WERI-Rb-1 (cell line): ENCODE results near the gene DNLZ.

Source experiments
- DNase-seq: peaks from one replicate; pipeline ENCODE4 v3.0.0-alpha.2; 2020
- H3K27ac ChIP-seq: fragments of 250-450 bp; sonication (Bioruptor Pico); 2 replicates; pipeline ENCODE4 v1.5.1; 2020; ENCODE audit warnings: mild to moderate bottlenecking, moderate library complexity
- H3K27me3 ChIP-seq: fragments of 250-450 bp; sonication (Bioruptor Pico); 2 replicates; pipeline ENCODE4 v1.5.1; 2021; ENCODE audit warnings: mild to moderate bottlenecking, low read depth, moderate library complexity; ENCODE audit not compliant: insufficient read depth, severe bottlenecking
- H3K36me3 ChIP-seq: fragments of 250-450 bp; sonication (Bioruptor Pico); 2 replicates; pipeline ENCODE4 v1.5.1; 2020; ENCODE audit warnings: mild to moderate bottlenecking, moderate library complexity
- H3K4me3 ChIP-seq: 2 replicates; pipeline ENCODE4 v1.5.1; 2011; ENCODE audit warnings: low read depth, mild to moderate bottlenecking, control low read depth, low read length
- H3K9me3 ChIP-seq: fragments of 250-450 bp; sonication (Bioruptor Pico); 2 replicates; pipeline ENCODE4 v1.5.1; 2021; ENCODE audit warnings: mild to moderate bottlenecking, moderate library complexity; ENCODE audit not compliant: severe bottlenecking
- TF ChIP-seq, protein P1 (sequence below): IDR thresholded peaks from 2 replicates; pipeline ENCODE4 v1.5.1; 2011; ENCODE audit warnings: low read depth, mild to moderate bottlenecking, control low read depth, inconsistent platforms, low read length

The DNLZ gene

DNA sequence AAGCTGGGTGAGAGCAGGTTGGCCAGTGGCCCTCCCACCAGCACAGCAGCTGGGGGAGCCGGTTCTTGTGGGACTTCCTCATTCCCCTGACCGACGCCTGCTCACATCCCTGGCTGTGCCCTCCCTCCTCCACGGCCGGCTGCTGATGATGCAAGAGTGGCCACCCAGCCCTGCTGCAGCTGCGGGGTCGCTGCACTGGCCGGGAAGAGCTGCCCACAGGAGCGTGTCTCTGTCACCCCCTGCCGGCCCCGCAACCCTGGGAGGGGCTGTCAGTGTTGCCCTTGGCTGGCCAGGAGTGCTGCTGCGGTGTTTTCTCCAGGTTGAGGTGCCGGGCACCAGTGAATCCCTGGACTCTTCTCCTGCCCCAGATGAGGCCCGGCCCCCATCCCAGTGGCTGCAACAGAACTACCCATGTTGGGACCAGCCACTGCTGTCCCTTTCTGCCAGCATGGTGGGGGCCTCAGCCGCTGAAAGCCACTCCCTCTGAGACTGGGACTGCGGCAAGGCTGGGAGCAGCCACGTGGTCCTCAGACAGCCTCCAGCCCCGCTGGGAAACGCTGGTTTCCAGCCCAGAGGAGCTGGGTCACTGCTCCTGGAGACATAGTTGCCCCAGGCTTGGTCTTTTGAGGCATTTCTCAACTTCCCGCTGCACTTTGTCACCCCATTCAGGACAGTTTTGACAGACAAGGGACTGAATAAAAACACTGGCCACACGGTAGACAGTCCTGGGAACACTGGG lies 9.2 kb upstream of the DNLZ start:
- TF ChIP-seq, protein P1, sequence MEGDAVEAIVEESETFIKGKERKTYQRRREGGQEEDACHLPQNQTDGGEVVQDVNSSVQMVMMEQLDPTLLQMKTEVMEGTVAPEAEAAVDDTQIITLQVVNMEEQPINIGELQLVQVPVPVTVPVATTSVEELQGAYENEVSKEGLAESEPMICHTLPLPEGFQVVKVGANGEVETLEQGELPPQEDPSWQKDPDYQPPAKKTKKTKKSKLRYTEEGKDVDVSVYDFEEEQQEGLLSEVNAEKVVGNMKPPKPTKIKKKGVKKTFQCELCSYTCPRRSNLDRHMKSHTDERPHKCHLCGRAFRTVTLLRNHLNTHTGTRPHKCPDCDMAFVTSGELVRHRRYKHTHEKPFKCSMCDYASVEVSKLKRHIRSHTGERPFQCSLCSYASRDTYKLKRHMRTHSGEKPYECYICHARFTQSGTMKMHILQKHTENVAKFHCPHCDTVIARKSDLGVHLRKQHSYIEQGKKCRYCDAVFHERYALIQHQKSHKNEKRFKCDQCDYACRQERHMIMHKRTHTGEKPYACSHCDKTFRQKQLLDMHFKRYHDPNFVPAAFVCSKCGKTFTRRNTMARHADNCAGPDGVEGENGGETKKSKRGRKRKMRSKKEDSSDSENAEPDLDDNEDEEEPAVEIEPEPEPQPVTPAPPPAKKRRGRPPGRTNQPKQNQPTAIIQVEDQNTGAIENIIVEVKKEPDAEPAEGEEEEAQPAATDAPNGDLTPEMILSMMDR = peak; percentile 66
- peak; percentile 74 for DNase-seq

DNA sequence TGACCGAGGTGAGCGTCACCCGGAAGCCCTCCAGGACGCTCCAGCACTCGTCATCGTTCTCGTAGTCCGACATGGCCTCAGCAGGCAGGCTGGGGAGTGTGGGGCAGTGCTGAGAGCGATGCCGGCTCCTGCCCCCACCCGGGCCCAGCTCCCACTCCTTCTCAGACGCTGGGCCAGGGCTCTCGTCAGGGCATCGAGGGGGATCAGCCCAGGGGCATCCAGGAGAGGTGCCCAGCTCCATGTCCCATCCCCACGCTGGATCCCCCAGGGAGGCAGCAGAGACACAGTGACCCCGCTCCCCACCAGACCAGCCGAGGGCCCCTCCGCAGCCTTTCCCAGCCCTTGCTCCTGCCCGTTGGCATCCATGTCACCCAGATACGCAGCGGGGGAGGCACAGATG lies 8.5 kb upstream of the DNLZ start:
- Histone ChIP-seq H3K4me3 (no peak overlapping the region; the same call in 1 of the 2 replicates), H3K36me3 (peaks cover 31% of the 10 kb centered on the region), H3K9me3 (no peaks in the 10 kb centered on the region), H3K27ac (peak overlapping the region; percentile 87), H3K27me3 (no peaks in the 10 kb centered on the region)
- DNase-seq = no peak
- TF ChIP-seq, protein P1 = no peak

More for the DNA sequence above, 9.2 kb upstream of the DNLZ start:
- Histone ChIP-seq H3K9me3 (no peaks in the 10 kb centered on the region), H3K36me3 (peaks cover 27% of the 10 kb centered on the region), H3K27ac (peak overlapping the region; percentile 87), H3K27me3 (no peaks in the 10 kb centered on the region), H3K4me3 (peak overlapping the region; percentile 43)

DNA sequence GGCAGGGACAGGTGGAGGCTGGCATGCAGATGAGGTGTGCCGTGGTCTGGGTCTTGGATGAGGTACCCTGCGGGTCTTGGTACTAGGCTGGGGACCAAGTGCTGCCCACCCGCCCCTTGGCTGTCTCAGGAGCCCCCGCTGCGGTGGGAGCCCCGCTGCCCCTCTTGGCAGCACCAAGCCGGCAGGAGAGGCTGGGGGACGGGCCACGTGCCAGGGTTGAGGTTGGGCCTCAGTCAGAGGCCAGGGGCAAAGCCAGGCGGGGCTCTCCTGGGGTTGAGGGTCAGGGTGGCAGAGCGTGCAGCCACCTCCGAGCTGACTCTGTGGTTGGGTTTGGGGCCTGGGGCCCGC lies 8.0 kb upstream of the DNLZ start:
- no peak overlapping the region for H3K4me3 ChIP-seq
- peaks cover 36% of the 10 kb centered on the region for H3K36me3 ChIP-seq
- DNase-seq = no peak
- H3K27ac ChIP-seq = no peak overlapping the region
- no peaks in the 10 kb centered on the region for H3K27me3 ChIP-seq
- TF ChIP-seq, protein P1 = no peak
- H3K9me3 ChIP-seq = no peaks in the 10 kb centered on the region

DNA sequence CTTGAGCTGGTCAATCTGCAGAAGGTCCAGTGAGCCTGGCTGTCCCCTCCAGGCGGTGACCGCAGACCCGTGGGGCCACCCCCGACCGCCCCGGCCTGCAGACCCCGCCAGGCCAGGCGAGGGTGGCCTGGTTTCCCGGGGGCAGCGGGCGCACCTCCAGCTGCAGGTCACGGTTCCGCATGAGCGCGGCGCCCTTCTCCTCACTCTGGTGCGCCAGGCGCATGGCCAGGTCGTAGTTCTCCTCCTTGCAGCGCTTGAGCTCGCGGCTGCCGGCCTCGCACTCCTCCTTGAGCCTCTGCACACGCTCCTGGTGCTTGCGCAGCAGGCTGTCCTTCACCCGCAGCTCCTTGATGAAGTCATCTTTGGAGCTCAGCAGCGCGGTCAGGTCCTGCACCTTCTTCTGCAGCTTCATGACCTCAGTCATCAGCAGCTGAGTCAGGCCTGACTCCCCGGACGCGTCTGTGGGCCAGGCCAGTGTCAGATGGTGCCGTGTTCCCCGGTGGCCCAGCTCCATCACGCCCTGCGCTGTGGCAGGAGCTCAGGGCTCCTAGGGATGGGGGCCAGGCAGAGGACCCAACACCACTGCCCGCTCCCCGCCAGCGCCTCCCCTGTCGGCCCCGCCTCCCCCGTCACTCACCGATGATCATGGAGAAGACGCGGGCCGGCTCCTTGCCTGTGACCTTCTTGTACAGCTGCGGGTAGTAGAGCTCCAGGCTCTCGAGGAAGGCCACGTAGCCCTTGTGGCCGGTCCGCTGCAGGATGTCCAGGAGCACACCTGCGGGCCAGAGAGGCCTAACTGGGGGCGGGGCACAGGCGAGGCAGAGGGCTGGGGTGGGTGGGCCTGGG lies 7.4 kb upstream of the DNLZ start:
- no peaks in the 10 kb centered on the region for H3K27me3 ChIP-seq
- H3K27ac ChIP-seq = no peak overlapping the region
- DNase-seq = no peak
- H3K9me3 ChIP-seq = no peaks in the 10 kb centered on the region
- H3K4me3 ChIP-seq = no peak overlapping the region
- peaks cover 35% of the 10 kb centered on the region for H3K36me3 ChIP-seq
- TF ChIP-seq, protein P1 = no peak

DNA sequence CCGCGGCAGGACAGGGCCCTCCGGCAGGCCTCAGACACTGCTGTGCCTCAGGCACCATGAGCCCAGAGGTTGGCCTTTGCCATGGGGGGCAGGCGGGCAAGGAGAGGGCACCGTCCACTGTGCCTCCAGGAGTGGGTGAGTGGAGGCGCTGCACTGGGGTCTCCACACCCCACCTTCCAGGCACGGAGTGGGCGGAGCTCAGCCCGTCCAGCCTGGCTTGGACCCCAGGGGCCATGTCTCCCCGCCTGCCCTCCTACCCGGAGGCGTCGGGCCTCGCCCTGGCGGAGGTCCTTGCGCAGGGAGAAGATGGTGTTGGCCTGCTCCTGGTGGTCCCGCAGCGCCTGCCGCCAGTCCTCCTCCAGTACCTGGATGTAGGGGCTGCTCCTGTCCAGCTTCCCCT lies 6.5 kb upstream of the DNLZ start:
- no peaks in the 10 kb centered on the region for H3K9me3 ChIP-seq
- H3K27me3 ChIP-seq = no peaks in the 10 kb centered on the region
- DNase-seq = no peak
- H3K36me3 ChIP-seq = peaks cover 30% of the 10 kb centered on the region
- H3K27ac ChIP-seq = no peak overlapping the region
- no peak overlapping the region for H3K4me3 ChIP-seq
- TF ChIP-seq, protein P1 = no peak
